PC-9 (cell line): ENCODE data around the gene ARHGDIB. TPM values are rescaled to one million over a fixed set of nuclear protein-coding genes. Genes with fewer than 3 reads are reported as not detected.

Experiments used
- BruUV-seq: library from RNA; stranded (reverse); fragments of 400-500 nt; replicated peaks from 2 replicates; lab custom pipeline; 2021; lab: Mats Ljungman, UMichigan
- CTCF ChIA-PET: fragments of 300-600 bp; sonication (Branson Sonifier 250); formaldehyde crosslinking; loops from one replicate; lab custom pipeline; 2022; ENCODE audit warnings: antibody characterized with exemption; lab: Charles Lee
- POLR2A ChIA-PET: fragments of 300-600 bp; sonication (Branson Sonifier 250); formaldehyde crosslinking; loops from one replicate; lab custom pipeline; 2022; ENCODE audit warnings: antibody characterized with exemption; ENCODE audit not compliant: unreplicated experiment; lab: Charles Lee
- DNase-seq, 2 experiments: peaks; one replicate each; pipeline versions ENCODE4 v3.0.0 to v3.0.0-alpha.2; 2015 to 2022; ENCODE audit warnings: mixed read lengths in 1 of 2
- H2AFZ ChIP-seq: fragments of 200-600 bp; sonication (generic); 2 replicates; pipeline ENCODE4 v1.8.1; 2017; ENCODE audit warnings: antibody characterized with exemption
- H3F3A ChIP-seq: fragments of 200-600 bp; sonication (generic); 2 replicates; pipeline ENCODE4 v1.8.1; 2017; ENCODE audit warnings: antibody characterized with exemption, mild to moderate bottlenecking, low read depth; ENCODE audit not compliant: insufficient read depth
- H3K27ac ChIP-seq: fragments of 200-600 bp; sonication (generic); 2 replicates; pipeline ENCODE4 v1.6.1; 2016; ENCODE audit warnings: mixed run types
- H3K27me3 ChIP-seq: fragments of 200-600 bp; sonication (generic); 2 replicates; pipeline ENCODE4 v1.6.1; 2016; ENCODE audit warnings: low read depth, mixed run types; ENCODE audit not compliant: insufficient read depth
- H3K36me3 ChIP-seq: fragments of 200-600 bp; sonication (generic); 2 replicates; pipeline ENCODE4 v1.6.1; 2016; ENCODE audit warnings: low read depth, mixed run types
- H3K4me1 ChIP-seq: fragments of 200-600 bp; sonication (generic); replicated peaks from 2 replicates; pipeline ENCODE4 v1.6.1; 2016; ENCODE audit warnings: mixed run types; ENCODE audit not compliant: insufficient read depth
- H3K4me2 ChIP-seq: fragments of 200-600 bp; sonication (generic); 2 replicates; pipeline ENCODE4 v1.6.1; 2017; ENCODE audit warnings: mixed run types
- H3K4me3 ChIP-seq: fragments of 200-600 bp; sonication (generic); 2 replicates; pipeline ENCODE4 v1.6.1; 2016; ENCODE audit warnings: mixed run types
- H3K79me2 ChIP-seq: fragments of 200-600 bp; sonication (generic); 2 replicates; pipeline ENCODE4 v1.6.1; 2017; ENCODE audit warnings: low read depth, mixed run types
- H3K9me2 ChIP-seq: fragments of 200-600 bp; sonication (generic); 2 replicates; pipeline ENCODE4 v1.8.1; 2017; ENCODE audit warnings: mild to moderate bottlenecking; ENCODE audit not compliant: insufficient read depth
- H3K9me3 ChIP-seq: fragments of 200-600 bp; sonication (generic); 2 replicates; pipeline ENCODE4 v1.8.1; 2016; ENCODE audit warnings: low read depth; ENCODE audit not compliant: insufficient read depth
- H4K20me1 ChIP-seq: fragments of 200-600 bp; sonication (generic); 2 replicates; pipeline ENCODE4 v1.8.1; 2017; ENCODE audit not compliant: insufficient read depth
- EZH2 ChIP-seq: fragments of 200-600 bp; sonication (generic); IDR thresholded peaks from 2 replicates; pipeline ENCODE4 v1.8.0; 2017; ENCODE audit warnings: antibody characterized with exemption, low read depth
- intact Hi-C: fragments of 100-400 bp; cut with micrococcal nuclease; formaldehyde crosslinking; loops from one replicate; pipeline ENCODE4 v1.10.0; 2022; ENCODE audit not compliant: unreplicated experiment
- total RNA-seq: library from RNA; stranded (reverse); gene quantifications from 2 replicates; pipeline ENCODE4 v1.2.3, GENCODE V29; 2021
- TF ChIP-seq, protein P1 (sequence below): fragments of 200-600 bp; sonication (generic); conservative IDR thresholded peaks from 2 replicates; pipeline ENCODE4 v1.6.1; 2017; ENCODE audit warnings: mixed run types, antibody characterized with exemption, mild to moderate bottlenecking, moderate library complexity

ARHGDIB gene
- total RNA-seq, 1 experiment from 2014 or later: 470 TPM

- Histone ChIP-seq H2AFZ (peak overlapping the region; percentile 69; the same call in 1 of the 2 replicates), H3F3A (peaks cover 51% of the 10 kb centered on the region), H3K4me2 (peak overlapping the region; percentile 74), H3K27ac (peak overlapping the region; percentile 97), H3K4me3 (peak overlapping the region; percentile 32; the same call in 1 of the 2 replicates), H3K9me3 (peaks cover 9% of the 10 kb centered on the region), H3K36me3 (peaks cover 15% of the 10 kb centered on the region), H3K4me1 (peaks cover 89% of the 10 kb centered on the region), H3K9me2 (no peaks in the 10 kb centered on the region), H4K20me1 (no peaks in the 10 kb centered on the region), H3K79me2 (0 out of 2 replicates have a peak, but pooled peaks cover 7% of the 10 kb centered on the region), H3K27me3 (no peaks in the 10 kb centered on the region)
- intact Hi-C loops: loop anchor here (1.0 kb wide), 1 partner anchor 20 kb away; no protein-coding TSS in a partner anchor
- TF ChIP-seq EZH2: no peak
- TF ChIP-seq, protein P1, sequence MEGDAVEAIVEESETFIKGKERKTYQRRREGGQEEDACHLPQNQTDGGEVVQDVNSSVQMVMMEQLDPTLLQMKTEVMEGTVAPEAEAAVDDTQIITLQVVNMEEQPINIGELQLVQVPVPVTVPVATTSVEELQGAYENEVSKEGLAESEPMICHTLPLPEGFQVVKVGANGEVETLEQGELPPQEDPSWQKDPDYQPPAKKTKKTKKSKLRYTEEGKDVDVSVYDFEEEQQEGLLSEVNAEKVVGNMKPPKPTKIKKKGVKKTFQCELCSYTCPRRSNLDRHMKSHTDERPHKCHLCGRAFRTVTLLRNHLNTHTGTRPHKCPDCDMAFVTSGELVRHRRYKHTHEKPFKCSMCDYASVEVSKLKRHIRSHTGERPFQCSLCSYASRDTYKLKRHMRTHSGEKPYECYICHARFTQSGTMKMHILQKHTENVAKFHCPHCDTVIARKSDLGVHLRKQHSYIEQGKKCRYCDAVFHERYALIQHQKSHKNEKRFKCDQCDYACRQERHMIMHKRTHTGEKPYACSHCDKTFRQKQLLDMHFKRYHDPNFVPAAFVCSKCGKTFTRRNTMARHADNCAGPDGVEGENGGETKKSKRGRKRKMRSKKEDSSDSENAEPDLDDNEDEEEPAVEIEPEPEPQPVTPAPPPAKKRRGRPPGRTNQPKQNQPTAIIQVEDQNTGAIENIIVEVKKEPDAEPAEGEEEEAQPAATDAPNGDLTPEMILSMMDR: no peak
- peak; percentile 70 to 95 for DNase-seq
- BruUV-seq: no TSS peak
- POLR2A ChIA-PET: interaction anchor here (0.6 to 1.1 kb wide), 5 partner anchors 29 to 161 kb away, joined by 3 to 6 read pairs (median 6); partner anchors contain the start of gene ARHGDIB
- CTCF ChIA-PET: interaction anchor here (0.6 kb wide), 1 partner anchor 334 kb away, joined by 4 read pairs; no protein-coding TSS in a partner anchor
These were observed 29.4 kb downstream of the ARHGDIB start for GRCh38 chr12:14931791-14932560.

DNA sequence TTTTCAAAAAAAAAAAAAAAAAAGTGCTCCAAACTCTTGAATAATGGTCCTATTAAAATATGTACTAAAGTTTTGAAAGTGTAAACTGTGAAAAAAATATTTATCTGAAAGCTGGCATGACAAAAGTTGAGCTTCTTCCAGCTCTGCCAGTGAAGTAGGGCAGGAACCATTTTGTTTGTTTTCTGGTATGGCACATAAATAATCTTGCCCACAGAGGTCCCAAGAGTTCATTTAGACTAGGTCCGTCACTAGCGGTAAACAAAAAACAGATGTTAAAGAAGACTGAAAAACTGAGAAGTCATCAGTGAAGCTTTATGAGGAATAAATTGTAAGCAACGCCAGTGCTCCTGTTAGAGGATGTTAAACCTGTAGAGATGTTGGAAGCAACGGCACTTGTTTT lies 30.0 kb downstream of the ARHGDIB start:
- no TSS peak for BruUV-seq
- H3K4me1 ChIP-seq: peaks cover 92% of the 10 kb centered on the region
- H3K27ac ChIP-seq: peak overlapping the region; percentile 97

DNA sequence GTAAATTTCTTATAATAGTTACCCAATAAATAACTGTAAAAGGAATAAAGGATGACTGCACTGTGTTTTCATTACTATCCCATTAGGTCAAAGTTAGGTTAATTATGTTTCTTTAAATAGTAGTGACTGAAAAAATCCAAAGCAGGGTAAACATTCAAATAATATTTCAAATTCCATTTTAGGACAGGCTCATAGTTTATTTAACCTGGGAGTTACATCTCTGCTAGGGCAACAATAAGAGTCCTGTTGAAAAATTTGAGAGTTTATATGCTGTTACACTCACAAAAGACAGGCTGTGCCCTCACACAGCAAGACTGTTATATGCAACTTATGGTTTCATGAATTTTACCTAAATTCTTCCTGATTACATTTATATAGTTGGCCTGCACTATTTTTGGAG lies 31.1 kb downstream of the ARHGDIB start:
- ChIA-PET POLR2A (no interaction called here), CTCF (no interaction called here)
- TF ChIP-seq EZH2: no peak
- TF ChIP-seq, protein P1: peak; percentile 20; the same call in 1 of the 2 replicates
- Histone ChIP-seq H2AFZ (no peak overlapping the region), H3K9me2 (no peaks in the 10 kb centered on the region), H3K4me3 (no peak overlapping the region; the same call in 1 of the 2 replicates), H3K9me3 (peaks cover 9% of the 10 kb centered on the region), H3K4me1 (peaks cover 86% of the 10 kb centered on the region), H3K4me2 (peak overlapping the region; percentile 74), H3K36me3 (peaks cover 15% of the 10 kb centered on the region), H4K20me1 (no peaks in the 10 kb centered on the region), H3K79me2 (0 out of 2 replicates have a peak, but pooled peaks cover 7% of the 10 kb centered on the region), H3F3A (peaks cover 49% of the 10 kb centered on the region), H3K27ac (peak overlapping the region; percentile 97), H3K27me3 (no peaks in the 10 kb centered on the region)
- intact Hi-C loops: loop anchor here (1.0 kb wide), 2 partner anchors 65 to 119 kb away; no protein-coding TSS in a partner anchor
- no TSS peak for BruUV-seq
- peak in 1 of 2 experiments; percentile 66 for DNase-seq

More for the DNA sequence above, 30.0 kb downstream of the ARHGDIB start:
- no peak for DNase-seq
- Histone ChIP-seq H2AFZ (peak overlapping the region; percentile 69; the same call in 1 of the 2 replicates), H3K9me3 (peaks cover 9% of the 10 kb centered on the region), H3K4me3 (peak overlapping the region; percentile 32; the same call in 1 of the 2 replicates), H3K79me2 (0 out of 2 replicates have a peak, but pooled peaks cover 7% of the 10 kb centered on the region), H3K4me2 (peak overlapping the region; percentile 74), H4K20me1 (no peaks in the 10 kb centered on the region), H3K36me3 (peaks cover 15% of the 10 kb centered on the region), H3K9me2 (no peaks in the 10 kb centered on the region), H3F3A (peaks cover 51% of the 10 kb centered on the region), H3K27me3 (no peaks in the 10 kb centered on the region)
- POLR2A ChIA-PET: interaction anchor here (0.6 to 1.0 kb wide), 3 partner anchors 62 to 160 kb away, joined by 6 read pairs; a partner anchor contains a TSS
- TF ChIP-seq, protein P1: no peak
- CTCF ChIA-PET: interaction anchor here (0.6 kb wide), 1 partner anchor 333 kb away, joined by 4 read pairs; no protein-coding TSS in a partner anchor
- intact Hi-C loops: no loop called here
